CD4-positive, alpha-beta T cell treated with Interleukin-6 for 4 hours (primary cell): ENCODE results near the gene GPR65.
"Not testable (repeated sequence)": the region's sequence is repeated elsewhere in the genome, so short reads cannot be mapped to it uniquely, and the experiment has no call there.

Source experiments
- DNase-seq: peaks from one replicate; pipeline ENCODE4 v3.0.0-alpha.2; 2020; ENCODE audit warnings: mixed read lengths

GPR65 gene

DNA sequence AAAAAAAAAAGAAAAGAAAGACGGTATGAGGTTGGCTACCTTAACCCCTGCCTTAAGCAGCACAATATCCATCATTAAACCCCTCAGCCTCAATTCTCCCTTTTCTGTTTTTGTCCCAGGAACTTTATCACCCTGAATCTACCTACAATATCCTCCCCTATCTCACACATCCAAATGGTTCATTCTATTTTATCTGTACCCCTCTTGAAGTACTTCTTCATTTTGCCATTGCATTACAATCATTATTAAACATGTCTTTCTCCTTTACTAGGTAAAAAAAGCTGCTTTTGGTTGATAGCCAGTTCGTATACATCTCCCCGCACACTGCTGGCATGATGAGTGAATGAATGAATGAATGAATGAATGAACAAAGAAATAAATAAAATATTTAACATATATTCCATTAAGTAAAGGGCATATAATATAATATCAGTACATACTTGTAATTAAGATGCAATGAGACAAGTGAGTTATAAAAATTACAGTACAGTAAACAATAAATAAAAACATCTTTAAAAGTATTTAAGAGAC, 364 bp upstream of the GPR65 start:
- DNase-seq: no peak

GRCh38 chr14:88005978-88006851, 1.3 kb downstream of the GPR65 start:
- DNase-seq: peak; percentile 72

- DNase-seq: no peak
Measured at GRCh38 chr14:88007608-88008007, 2.7 kb downstream of the GPR65 start.

DNA sequence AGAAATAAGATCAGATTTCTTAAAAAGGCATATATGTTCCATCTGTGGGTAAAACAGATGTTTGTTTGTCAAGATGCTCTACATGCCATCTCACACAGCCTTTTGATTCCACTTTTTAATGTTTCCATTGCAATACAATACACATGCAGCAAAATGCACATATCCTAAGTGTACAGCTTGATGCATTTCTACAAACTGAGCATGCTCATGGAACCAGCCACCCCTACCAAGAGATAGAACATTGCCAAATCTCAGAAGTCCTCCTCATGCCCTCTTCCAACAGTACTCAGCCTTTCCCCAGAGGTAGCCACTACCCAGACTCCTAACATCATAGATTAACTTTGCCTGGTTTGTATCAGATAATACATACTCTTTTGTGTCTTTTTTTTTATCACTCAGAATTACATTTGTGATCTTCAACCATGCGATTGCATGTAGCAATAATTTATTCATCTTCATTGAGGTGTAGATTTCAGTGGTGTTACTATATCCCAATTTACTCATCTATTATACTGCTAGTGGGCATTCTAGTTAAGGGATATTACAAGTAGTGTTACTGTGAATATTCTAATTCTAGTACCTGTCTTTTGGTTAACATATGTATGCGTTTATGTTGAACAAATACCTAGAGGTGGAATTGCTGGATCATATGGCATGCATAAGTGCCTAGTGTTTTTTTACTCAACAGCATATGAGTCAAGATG, 3.3 kb downstream of the GPR65 start:
- DNase-seq: no peak

DNA sequence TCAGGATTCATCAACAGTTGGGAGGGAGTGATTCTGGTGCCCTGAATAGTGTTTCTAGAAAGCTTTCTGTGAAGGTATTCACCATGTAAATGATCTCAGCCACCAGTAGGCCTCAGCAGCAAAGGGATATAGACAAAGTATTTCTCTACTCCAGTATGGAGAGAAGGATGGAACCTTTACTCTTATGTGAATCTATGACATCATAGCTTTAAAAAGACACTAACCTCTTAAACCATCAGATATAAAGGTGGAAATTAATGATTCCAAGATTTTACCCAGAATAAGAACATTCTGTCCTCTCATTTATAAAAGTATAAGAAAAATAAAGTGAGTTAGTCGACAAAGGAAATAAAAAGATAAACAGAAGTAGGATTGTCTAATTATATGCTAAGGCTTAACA, 4.6 kb downstream of the GPR65 start:
- no peak for DNase-seq

- DNase-seq: no peak
Measured at GRCh38 chr14:88010331-88010730, 5.4 kb downstream of the GPR65 start.

DNA sequence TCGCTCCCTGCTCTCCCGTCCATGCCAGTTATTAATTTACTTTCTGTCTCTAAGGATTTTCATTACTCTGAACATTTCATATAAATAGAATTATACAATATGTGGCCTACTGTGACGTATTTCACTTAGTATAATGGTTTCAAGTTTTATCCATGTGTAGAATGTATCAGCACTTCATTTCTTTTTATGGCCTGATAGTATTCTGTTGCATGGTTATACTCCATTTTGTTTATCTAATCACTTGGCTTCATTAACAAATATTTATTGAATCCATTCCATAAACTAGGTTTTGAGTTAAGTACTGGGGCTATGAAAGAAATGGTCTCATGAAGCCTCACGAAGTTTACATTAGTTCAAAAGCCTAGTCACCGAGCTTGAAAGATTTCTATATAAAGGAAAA, 7.6 kb downstream of the GPR65 start:
- DNase-seq: no peak

DNA sequence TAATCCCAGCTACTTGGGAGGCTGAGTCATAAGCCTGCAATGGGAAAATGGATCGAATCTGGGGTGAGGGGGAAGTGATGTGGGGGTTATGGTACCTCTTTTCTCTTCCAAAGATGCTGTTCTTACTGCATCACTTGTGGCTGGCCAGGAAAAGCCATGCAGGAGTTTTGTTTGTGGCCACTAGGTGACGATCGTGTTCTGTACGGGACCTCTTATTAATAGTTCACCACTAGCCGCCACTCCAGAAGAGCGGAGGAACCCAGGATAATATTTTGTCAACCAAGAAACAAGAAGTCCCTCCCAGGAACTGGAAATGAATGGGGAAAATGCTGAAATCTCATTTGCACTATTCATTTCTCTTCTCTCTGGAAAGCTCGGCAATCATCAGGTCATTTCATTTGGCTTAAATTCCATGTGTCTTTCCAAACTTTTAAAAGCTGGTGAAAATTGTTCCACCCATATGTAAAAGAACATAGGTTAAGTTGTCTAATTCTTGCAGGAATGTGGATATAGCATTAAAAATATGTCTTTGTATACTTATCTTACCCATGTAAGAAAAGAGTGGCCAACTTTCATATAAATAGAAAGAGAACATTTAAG, 8.9 kb downstream of the GPR65 start:
- peak; percentile 52 for DNase-seq

DNA sequence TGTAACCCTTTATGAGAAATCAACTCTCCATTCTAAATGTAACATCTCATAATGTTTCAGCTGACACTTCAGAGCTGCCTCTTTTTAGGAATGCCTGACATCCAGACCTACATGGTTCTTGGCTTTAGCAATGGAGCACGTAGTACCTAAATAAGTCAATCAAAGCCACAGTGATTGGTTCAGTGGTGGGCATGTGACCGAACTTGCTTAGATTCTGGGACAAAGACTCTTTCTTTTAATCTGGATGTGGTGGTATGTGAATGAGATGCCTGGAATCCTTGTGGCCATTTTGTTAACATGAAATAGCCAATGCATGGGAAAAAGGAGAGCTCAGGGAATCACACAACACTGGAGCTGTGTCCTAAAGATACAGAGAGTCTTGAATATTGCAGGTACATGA, 11.8 kb downstream of the GPR65 start:
- no peak for DNase-seq

GRCh38 chr14:88017535-88017934, 12.6 kb downstream of the GPR65 start:
- DNase-seq: no peak

DNA sequence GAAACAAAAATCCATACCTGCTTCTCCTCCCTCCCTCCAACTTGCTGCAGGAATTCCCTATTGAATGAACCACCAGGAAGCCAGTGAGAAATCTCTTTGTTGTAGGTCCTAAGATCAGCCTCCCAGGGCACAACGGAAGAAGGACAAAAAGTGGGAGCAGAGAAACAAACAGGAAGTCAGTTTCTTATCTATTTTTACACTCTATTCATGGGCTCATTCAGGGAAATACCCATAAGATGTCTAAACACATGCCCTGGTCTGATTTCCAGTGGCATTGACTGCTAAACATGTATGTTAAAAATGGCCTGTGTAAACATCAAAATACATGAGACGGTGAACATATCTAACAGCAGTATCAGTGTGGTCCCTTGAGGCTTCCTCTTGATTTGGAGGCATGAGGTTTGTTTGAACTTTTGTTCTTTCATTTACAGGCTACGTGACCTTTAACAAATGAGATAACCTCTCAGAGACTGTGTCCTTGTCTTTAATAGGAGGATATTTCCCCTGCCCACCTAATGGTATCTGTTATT, 18.8 kb downstream of the GPR65 start:
- DNase-seq: no peak

- not testable (repeated sequence) for DNase-seq
Measured at GRCh38 chr14:88024252-88025086, 19.5 kb downstream of the GPR65 start.

GRCh38 chr14:88025313-88025712, 20.4 kb downstream of the GPR65 start:
- no peak for DNase-seq

DNA sequence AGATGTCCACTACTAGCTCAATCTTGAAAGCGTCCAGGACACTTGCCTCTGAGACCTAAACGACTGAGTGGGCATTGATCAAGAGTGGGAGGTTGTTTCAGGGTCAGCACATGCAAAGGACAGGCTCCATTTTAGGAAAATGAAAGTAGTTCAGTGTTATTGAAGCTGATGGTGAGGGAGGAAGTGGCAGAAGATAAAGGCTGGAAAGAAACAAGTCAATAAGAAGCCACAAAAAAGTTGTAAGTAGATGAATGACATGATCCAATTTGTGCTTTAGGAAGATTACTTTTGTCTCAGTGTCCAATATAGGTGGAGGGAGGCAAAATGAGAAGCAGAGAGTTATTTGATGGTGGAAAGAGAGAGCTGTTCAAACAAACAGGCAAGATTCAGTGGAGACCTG, 22.0 kb downstream of the GPR65 start:
- no peak for DNase-seq

DNA sequence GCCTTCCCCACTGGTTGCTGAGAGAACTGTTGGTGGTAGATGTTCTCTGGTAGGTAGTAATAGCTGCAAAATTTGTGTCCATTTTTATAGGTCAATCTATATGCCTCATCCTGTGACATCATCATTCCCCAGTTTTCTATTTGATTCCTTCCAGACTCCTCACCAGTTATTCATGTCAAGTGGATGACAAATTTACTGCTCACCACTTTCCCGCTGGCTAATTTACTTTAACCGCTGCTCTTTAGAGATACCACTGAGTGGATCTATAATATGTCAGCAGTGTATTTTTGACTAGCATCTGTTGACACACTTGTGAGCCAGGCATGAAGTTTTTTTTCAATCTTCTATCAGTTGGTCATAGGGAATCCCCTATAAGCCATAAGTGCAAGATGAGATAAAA, 24.6 kb downstream of the GPR65 start:
- DNase-seq: no peak

- no peak for DNase-seq
Measured at GRCh38 chr14:88030079-88030478, 25.1 kb downstream of the GPR65 start.

GRCh38 chr14:88030892-88031291, 26.0 kb downstream of the GPR65 start:
- DNase-seq: no peak

GRCh38 chr14:88032373-88032772, 27.4 kb downstream of the GPR65 start:
- DNase-seq: no peak

- no peak for DNase-seq
Measured at GRCh38 chr14:88034076-88034475, 29.1 kb downstream of the GPR65 start.

DNA sequence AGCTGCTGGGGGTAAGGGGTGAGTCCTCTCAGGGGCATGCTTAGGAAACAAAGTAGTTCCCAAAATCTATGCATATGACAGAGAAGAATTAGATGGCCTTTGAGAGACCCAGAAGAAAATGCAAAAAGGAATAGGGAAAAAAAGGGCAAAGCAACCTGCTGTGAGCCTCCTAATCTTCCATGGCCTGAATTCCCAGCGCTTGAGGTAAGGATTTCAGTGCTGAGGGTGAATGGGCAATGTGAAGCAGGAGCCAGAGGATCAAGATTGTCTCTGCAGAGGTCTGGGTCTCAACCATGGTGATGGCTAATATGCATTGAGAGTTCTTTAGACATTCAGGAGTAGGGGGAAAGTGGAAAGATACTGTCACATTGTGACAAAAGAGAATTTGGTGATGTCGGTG, 31.5 kb downstream of the GPR65 start:
- DNase-seq: no peak

DNA sequence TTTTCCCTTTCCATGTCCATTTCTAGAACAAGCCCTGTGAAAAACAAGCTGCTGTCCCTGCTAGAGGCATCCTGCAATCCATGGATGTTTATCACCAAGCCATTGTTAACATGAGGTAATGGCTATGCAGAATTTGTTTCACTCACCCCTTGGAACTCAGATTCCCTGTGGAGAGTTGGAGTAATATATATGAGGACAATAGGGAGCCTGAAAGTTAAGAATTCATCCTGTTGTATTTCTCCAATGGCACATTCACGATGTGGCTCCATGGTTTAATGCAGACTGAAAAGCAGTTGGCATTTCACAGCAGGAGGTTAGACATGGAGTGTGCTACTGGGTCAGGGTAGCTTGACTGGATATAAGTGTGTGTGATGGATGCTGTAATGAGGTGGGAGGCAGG, 32.4 kb downstream of the GPR65 start:
- DNase-seq: no peak

GRCh38 chr14:88039197-88039596, 34.3 kb downstream of the GPR65 start:
- no peak for DNase-seq
